Activated T-helper 1 cell treated with anti-CD3 and anti-CD28 coated beads, Interleukin-2, amount 50 U/mL, for 16 hours (primary cell): ENCODE results near the gene CNTNAP2.

Experiments used
- DNase-seq, 2 donors: peaks; one replicate each; pipeline ENCODE4 v3.0.0-alpha.2; 2020; ENCODE audit warnings: low read depth in 1 of 2, low spot score in 1 of 2

The CNTNAP2 gene

GRCh38 chr7:146661435-146661834 lies 544.8 kb downstream of the CNTNAP2 start:
- DNase-seq = no peak

- DNase-seq = no peak
Measured at GRCh38 chr7:146661929-146662328, 545.3 kb downstream of the CNTNAP2 start.

- DNase-seq = no peak
Measured at GRCh38 chr7:146665023-146665422, 548.4 kb downstream of the CNTNAP2 start.

DNA sequence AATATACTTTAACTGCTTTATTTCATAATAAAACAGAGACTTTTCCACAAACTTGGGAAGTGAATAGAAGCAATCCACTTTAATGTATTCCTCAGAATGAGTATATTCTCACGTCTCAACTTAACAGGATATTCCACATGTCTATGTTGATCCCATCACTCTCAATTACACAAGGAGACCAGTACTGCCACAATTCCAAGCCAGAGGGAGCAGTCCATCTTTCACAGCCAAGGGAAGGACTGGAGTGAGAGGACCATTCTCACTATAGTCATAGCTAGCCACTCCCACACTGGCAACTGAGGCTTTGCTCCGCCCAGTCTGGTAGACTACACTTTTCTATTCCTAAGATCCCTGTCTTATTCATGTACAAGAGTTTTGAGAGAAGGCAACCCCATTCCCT lies 553.9 kb downstream of the CNTNAP2 start:
- DNase-seq = no peak

DNA sequence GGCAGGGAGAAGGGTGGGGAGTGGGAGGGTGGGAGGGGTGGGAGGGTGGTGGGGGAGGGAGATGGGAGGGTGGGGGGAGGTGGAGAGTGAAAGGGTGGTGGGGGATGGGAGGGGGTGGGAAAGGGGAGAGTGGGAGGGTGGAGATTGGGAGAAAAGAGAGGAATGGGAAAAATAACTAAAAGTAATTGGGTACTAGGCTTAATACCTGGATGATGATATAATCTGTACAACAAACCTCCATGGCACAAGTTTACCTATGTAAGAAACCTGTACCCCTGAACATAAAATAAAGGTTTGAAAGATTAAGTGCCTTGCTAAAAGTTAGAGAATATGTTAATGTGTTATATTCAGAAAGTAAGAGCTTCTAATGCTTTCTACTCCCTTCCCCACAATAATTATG lies 564.9 kb downstream of the CNTNAP2 start:
- no peak for DNase-seq

- DNase-seq = no peak
Measured at GRCh38 chr7:146683439-146683838, 566.8 kb downstream of the CNTNAP2 start.

GRCh38 chr7:146690987-146691386 lies 574.4 kb downstream of the CNTNAP2 start:
- no peak for DNase-seq

DNA sequence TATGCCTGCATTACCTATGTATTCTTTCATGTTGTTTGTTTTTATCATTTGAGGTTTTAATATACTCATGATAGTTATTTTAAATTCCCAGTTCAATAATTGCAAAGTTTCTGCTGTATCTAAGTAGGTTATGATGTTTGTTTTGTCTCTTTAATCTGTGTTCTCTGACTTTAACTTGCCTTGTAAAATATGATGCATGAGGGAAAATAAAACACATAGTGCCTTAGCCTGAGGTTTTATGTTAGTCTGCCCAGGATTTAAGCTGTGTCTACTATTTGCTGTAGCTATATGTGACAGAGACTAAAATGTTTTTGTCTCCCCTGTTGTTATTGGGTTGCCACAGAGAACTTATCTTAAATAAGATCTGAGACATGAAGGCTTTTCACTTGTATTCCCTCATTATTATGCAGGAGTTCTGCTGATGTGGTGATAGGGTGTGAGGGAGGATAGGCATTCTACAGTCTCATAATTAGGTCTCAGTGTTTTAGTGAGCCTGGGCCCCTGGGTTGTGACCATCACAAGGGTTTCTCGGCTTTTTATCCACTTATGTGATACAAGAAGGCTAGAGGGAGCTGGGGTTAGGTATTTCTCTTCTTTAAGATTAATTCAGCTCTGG lies 582.5 kb downstream of the CNTNAP2 start:
- no peak for DNase-seq

GRCh38 chr7:146700015-146700560 lies 583.5 kb downstream of the CNTNAP2 start:
- DNase-seq = no peak

- no peak for DNase-seq
Measured at GRCh38 chr7:146701166-146701565, 584.6 kb downstream of the CNTNAP2 start.

GRCh38 chr7:146702898-146703297 lies 586.3 kb downstream of the CNTNAP2 start:
- DNase-seq = no peak

DNA sequence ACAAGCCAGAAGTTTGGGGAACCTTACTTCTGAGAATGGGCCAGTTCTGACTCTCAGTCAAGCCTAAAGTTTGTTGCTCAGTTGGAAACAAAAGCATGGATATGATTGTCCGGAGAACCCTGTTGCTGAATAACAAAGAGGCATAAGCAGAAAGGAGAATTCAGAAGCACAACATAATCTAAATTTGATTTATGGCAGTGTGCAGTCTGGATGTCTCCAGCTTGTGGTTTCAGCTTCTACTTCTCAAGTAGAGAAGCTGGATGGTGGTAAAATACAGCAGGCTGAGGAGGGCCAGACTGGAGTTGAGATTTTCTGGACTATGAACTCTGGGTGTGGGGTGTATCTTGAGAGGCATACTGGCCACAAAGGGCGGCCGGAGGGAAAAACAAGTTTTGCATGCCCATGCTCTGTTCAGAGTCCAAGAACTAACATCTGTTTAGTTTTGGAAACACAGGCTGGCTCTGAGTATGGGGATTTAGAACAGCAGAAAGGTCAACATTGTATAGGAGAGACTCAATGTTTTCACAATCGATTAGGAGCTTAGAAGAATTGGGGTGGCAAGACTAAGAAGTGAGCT lies 592.9 kb downstream of the CNTNAP2 start:
- no peak for DNase-seq

- no peak for DNase-seq
Measured at GRCh38 chr7:146713205-146713604, 596.6 kb downstream of the CNTNAP2 start.

- no peak for DNase-seq
Measured at GRCh38 chr7:146713934-146714333, 597.3 kb downstream of the CNTNAP2 start.

DNA sequence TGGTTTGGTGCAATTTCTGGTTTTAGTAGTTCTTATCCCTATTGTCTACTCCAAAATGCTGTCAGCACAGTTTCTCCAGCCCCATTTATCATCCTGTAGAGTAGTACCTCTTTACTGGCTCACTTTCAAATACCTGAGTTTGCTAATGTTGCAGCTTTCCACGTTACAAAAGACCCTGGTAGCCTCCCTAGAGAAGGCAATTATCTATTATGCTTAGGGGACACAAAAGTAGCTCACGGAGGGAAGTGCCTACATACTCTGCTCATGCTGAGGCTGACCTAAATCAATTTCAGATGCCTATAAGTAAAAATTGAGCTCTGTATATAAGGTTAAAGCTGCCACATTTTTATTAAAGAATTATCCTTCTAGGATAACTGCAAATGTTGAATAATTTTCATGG lies 603.6 kb downstream of the CNTNAP2 start:
- DNase-seq = no peak

DNA sequence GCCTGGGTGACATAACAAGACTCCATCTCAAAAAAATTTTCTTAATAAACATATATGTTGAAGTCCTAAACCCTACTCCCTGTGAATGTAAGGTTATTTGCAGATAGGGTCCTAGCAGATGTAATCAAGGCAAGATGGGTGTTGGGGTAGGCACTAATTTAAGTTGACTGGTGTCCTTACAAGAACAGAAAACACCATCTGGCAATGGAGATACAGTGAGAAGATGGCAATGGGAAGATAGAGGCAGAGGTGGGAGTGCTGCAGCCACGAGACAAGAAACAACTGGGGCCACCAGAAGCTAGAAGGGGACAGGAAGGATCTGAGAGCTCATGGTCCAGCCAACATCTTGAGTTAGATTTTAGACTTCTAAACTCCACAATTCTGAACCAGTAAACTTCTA lies 606.4 kb downstream of the CNTNAP2 start:
- no peak for DNase-seq

GRCh38 chr7:146725520-146725919 lies 608.9 kb downstream of the CNTNAP2 start:
- no peak for DNase-seq

DNA sequence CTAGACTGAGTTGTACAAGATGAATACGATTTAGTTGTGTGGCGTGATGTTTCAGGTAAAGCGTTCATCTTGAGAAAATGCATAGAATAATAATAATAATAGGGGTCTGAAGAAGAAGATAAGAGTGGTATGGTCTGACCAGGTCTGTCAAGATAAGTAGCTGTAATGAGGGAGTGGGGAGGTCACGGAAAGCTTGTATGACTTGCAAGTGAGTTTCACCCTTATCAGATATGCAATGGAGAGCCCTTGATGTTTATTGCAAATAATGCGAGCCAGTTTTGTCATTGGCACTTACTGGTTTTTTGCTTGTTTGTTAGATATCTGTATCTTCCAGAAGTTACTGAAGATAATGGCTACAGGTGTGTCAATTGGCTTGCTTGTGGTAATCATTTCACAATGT lies 611.5 kb downstream of the CNTNAP2 start:
- DNase-seq = no peak

DNA sequence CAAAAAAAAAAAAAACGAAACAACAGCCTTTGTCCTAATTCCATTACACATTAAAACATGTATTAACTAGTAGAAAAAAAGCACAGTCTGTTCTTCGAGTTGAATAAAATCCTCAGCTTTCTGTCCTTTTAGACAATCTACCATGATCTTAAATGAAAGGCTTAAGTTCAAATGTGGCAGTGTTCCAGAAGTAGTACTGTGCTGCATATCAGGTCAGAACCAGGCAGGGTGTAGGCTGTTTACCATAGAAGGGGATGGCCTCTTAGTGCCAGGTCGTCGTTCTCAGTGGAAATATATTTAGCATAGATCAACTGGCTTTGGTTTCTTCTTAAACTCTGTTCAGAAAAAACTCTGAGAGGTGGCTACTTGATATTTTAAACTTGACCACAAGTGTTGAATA lies 612.0 kb downstream of the CNTNAP2 start:
- no peak for DNase-seq

DNA sequence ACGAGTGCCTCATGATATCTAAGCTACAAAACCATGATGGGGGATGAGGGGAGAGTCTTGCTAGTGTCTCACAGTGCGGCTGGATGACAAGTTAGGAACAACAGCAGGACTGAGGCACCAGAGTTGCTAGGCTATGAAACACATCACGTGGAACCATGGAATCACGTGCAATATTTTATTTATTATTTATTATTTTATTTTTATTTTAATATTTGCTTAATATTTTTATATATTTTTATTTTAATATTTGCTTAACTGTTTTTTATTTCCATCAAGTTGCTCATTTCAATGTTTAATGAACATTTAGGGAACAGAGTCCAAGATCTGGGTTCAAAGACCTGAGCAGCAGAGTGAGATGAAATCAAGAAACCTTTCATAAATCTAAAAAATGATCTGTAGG lies 614.6 kb downstream of the CNTNAP2 start:
- no peak for DNase-seq

DNA sequence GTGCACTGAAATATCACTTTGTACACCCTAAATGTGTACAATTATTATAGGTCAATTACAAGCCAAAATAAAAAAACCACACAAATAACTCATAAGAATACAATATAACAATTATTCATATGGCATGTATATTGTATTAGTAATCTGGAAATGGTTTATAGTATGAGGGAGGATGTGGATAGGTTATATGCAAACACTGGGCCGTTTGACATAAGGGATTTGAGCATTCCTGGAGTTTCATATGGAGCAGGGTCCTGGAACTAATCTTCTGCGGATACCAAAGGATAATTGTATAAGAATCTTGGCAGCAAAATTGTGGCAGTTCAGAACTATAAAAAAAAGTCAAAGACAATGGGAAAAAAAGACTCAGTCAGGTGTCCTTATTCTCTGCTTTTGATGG lies 619.4 kb downstream of the CNTNAP2 start:
- no peak for DNase-seq

GRCh38 chr7:146736446-146737190 lies 620.0 kb downstream of the CNTNAP2 start:
- no peak for DNase-seq
